ENCODE data around the gene TAC1. TPM values are rescaled to one million over a fixed set of nuclear protein-coding genes. Genes with fewer than 3 reads are reported as not detected.

Gene TAC1
- total and polyA plus RNA-seq, 2 experiments from 2014 or later = 7.5 to 8.7 TPM

- Mint-ChIP-seq H3K36me3 (ENCODE audit: low read depth) (no peaks in the 10 kb centered on the region), H3K4me1 (no peaks in the 10 kb centered on the region), H3K27ac (no peak overlapping the region), H3K27me3 (ENCODE audit: insufficient read depth, low read depth, poor library complexity) (no peaks in the 10 kb centered on the region), H3K4me3 (no peak overlapping the region), H3K9me3 (no peaks in the 10 kb centered on the region)
- Histone ChIP-seq H3K4me2 (no peak overlapping the region), H3K4me3 (no peak overlapping the region), H4K20me1 (replicated peaks; ENCODE audit: insufficient read depth) (no peaks in the 10 kb centered on the region), H3K27ac (ENCODE audit: low read depth) (no peak overlapping the region), H3K79me2 (replicated peaks; ENCODE audit: insufficient read depth) (no peaks in the 10 kb centered on the region), H3K9me2 (ENCODE audit: insufficient read depth) (no peaks in the 10 kb centered on the region), H3F3A (replicated peaks; ENCODE audit: low read depth) (no peaks in the 10 kb centered on the region), H2AFZ (no peak overlapping the region), H3K4me1 (ENCODE audit: insufficient read depth) (no peaks in the 10 kb centered on the region), H3K36me3 (ENCODE audit: insufficient read depth) (no peaks in the 10 kb centered on the region), H3K27me3 (ENCODE audit: insufficient read depth) (no peaks in the 10 kb centered on the region)
- no peak for DNase-seq (ENCODE audit: low spot score)
- TF ChIP-seq ZNF462 (CRISPR knock-in tag; IDR thresholded peaks at IDR 0.05) (no peak), STAT1 (IDR thresholded peaks at IDR 0.05; ENCODE audit: unreplicated experiment) (no peak), ZNF331 (CRISPR knock-in tag; IDR thresholded peaks at IDR 0.05; ENCODE audit: low read depth) (no peak), CTCF (conservative IDR thresholded peaks at IDR 0.05; ENCODE audit: low read depth in 2 of 2) (no peak), POLR2AphosphoS5 (IDR thresholded peaks at IDR 0.05; ENCODE audit: low read depth) (no peak), JUNB (IDR thresholded peaks at IDR 0.05; ENCODE audit: unreplicated experiment) (no peak), ETS1 (IDR thresholded peaks at IDR 0.05) (no peak), EZH2phosphoT487 (IDR thresholded peaks at IDR 0.05; ENCODE audit: unreplicated experiment) (no peak), CREB1 (CRISPR knock-in tag; IDR thresholded peaks at IDR 0.05; ENCODE audit: low read depth) (no peak), ZNF114 (CRISPR knock-in tag; IDR thresholded peaks at IDR 0.05) (no peak), REST (IDR thresholded peaks at IDR 0.05; ENCODE audit: unreplicated experiment) (no peak), NANOG (IDR thresholded peaks at IDR 0.05; ENCODE audit: borderline replicate concordance) (no peak), EZH2 (IDR thresholded peaks at IDR 0.05; ENCODE audit: low read depth, unreplicated experiment) (no peak)
- ATAC-seq = no peak
Measured at GRCh38 chr7:97748482-97748881, 16.6 kb downstream of the TAC1 start.

Measured in GM23338 (cell line).